ENCODE data around the gene P4HA3. TPM values are rescaled to one million over a fixed set of nuclear protein-coding genes. Genes with fewer than 3 reads are reported as not detected.
"Not testable (repeated sequence)": the region's sequence is repeated elsewhere in the genome, so short reads cannot be mapped to it uniquely, and the experiment has no call there.

P4HA3 gene
- 0.48 and 1.5 TPM in 2 replicates for total RNA-seq (2014; rRNA removed; shearing (Covaris generic))

DNA sequence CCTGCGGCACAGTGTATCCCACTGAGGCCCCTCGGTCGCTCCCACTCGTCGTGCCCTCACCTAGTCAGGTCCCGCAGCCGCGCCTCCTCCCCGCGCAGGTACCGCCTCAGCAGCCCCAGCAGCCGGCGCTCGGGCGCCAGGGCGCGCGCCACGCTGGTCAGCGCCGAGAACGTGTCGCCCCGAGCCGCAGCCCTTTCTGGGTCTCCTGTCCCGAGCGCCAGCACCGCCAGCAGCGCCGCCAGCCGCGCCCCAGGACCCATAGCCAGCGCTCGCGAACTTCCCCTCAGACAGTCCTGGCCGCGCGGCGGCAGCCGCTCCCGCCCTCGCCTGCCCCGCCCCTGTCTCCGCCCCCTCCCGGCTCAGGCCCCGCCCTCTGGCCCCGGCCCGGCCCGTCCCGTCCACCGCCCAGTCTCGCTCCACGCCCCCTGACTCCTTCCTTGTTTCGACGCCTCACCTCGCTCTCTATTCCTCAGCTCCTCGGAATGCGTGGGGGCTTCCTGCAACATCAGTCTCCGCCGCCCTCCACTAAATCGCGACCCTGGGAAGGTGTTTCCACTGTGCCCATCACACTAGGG, at the start of gene P4HA3:
TSS of gene P4HA3 (minus strand) at position 289 of the 575 bp plus-strand sequence. CDS start at position 260, 29 bp downstream.
- DNase-seq (ENCODE audit: low spot score), result no peak

DNA sequence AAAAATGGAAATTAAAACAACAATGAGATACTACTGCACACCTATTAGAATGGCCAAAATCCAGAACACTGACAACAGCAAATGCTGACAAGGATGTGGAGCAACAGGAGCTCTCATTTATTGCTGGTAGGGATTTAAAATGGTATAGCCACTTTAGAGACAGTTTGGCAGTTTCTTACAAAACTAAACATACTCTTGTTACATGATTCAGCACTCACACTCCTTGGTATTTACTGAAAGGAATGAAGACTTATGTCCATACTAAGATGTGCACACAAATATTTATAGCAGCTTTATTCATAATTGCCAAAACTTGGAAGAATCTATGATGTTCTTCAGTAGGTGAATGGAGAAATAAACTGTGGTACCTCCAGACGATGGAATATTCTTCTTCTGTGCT, 46.0 kb upstream of the P4HA3 start:
- DNase-seq (ENCODE audit: low spot score), result no peak

DNA sequence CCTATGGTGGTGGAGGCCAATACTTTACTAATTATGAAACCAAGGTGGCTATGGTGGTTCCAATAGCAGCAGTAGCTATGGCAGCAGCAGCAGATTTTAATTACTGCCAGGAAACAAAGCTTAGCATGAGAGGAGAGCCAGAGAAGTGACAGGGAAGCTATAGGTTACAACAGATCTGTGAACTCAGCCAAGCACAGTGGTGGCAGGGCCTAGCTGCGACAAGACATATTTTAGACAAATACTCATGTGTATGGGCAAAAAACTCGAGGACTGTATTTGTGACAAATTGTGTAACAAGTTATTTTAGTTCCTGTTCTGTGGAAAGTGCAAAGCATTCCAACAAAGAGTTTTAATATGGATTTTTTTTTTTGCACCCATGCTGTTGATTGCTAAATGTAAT, 44.2 kb upstream of the P4HA3 start:
- no peak for DNase-seq (ENCODE audit: low spot score)

DNA sequence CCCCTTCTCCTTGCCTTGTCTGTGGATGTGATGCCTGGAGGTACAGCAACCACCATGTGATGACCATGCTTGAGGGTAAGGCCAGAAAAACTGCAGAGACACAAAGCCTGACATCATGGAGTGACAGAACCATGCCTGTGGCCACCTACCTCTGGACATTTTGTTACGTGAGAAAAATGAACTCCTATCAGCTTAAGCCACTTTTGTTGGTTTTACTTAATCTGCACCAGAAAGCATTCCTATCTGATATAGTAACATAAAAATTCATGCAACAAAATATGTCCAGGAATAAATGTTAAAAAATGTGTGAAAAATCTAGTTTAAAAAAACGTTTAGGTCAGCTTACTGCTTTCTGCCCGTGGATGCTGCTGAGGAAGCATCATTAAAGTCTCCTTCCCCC, 42.6 kb upstream of the P4HA3 start:
- DNase-seq (ENCODE audit: low spot score), result no peak

DNA sequence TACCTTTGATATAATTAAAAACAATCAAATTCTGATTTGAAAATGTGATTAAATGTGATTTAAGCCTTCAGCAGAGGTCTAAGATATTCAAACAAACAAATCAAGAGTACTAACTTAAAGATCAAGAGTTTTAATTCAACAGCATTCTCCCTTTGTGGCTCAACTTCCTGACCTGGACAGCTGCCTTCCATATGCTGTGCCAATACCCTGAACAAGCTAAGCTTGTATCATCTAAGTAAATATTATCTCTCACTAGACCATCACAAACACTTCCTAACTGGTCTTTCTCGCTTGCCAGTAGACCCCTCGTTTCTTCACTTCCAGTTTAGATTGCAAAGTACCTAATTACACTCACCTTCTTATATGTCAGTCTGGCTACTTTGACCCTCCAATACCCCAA, 35.9 kb upstream of the P4HA3 start:
- no peak for DNase-seq (ENCODE audit: low spot score)

- DNase-seq (ENCODE audit: low spot score), result no peak
These were observed 34.0 kb upstream of the P4HA3 start for GRCh38 chr11:74345420-74345819.

- no peak for DNase-seq (ENCODE audit: low spot score)
These were observed 30.5 kb upstream of the P4HA3 start for GRCh38 chr11:74341921-74342320.

GRCh38 chr11:74339619-74340018, 28.2 kb upstream of the P4HA3 start:
- DNase-seq (ENCODE audit: low spot score), result no peak

DNA sequence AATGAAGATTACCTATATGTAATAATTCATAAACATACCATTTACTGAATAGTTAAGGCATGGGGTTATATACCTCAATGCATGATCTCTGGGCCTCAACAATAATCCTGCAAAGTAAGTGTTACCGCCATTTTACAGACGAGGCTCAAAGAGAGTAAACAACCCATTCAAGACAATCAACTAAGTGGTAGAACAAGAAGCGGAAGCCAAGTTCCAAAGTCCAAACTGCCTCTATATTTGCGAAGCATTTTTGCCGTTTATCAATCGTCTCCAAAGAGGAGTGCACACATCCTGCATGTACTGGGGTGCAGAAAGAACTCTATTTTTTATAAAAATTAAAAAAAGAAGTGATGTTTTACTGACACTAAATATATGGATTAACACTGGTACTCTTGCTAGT, 27.5 kb upstream of the P4HA3 start:
- no peak for DNase-seq (ENCODE audit: low spot score)

DNA sequence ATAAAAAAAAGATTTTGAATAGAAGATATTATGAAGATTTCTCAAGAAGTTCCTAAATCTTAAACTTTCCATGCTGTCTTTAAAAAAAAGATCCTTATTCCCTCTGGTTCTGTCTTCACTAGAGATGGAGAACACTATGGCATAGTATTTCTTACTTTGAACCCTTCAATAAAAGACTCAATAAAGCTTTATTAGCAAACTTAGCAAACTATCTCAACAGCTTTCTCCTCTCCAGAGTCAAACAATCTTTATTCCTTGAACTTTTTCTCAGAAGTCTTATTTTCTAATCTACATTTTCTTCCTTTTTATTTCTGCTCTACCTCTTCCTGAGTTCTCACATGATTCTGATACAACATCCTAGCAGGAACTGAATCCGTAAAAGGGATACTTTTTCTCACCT, 21.8 kb upstream of the P4HA3 start:
- no peak for DNase-seq (ENCODE audit: low spot score)

- no peak for DNase-seq (ENCODE audit: low spot score)
These were observed 20.9 kb upstream of the P4HA3 start for GRCh38 chr11:74332291-74332690.

DNA sequence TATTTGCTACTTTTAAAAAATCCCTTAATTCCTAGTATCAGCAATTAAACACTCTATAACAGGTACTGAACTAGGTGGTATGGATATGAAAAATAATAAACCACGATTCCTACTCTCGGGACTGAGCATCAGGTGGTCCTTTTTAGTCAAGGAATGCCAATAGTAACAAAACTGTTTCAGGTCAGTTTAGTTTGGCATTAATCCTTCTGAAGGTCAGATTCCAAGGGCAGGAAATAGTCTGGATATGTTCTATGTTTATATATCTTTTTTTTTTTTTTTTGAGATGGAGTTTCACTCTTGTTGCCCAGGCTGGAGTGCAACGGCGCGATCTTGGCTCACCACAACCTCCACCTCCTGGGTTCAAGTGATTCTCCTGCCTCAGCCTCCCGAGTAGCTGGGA, 19.6 kb upstream of the P4HA3 start:
- not testable (repeated sequence) for DNase-seq (ENCODE audit: low spot score)

- DNase-seq (ENCODE audit: low spot score), result peak; percentile 50
These were observed 18.8 kb upstream of the P4HA3 start for GRCh38 chr11:74330075-74330858.

- DNase-seq (ENCODE audit: low spot score), result no peak
These were observed 15.6 kb upstream of the P4HA3 start for GRCh38 chr11:74327076-74327475.

DNA sequence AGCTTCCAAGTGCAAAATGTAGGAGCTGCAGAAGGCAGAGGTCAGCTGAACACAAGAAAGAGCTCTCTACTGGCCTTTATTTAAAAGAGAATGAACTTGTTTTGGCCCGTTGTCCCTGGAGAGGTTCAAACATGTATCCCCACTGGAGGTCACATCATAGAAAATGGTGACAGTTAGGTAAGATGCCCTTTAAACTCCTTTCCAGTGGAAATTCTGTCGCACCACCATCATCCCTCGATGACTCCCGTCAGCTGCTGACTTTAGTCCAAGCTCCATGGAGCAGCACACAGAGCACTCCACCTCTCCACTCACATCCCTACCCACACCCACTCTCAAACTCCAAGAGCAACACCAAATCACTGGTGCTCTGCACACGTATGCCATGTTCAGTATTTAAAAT, 15.2 kb upstream of the P4HA3 start:
- DNase-seq (ENCODE audit: low spot score), result no peak

DNA sequence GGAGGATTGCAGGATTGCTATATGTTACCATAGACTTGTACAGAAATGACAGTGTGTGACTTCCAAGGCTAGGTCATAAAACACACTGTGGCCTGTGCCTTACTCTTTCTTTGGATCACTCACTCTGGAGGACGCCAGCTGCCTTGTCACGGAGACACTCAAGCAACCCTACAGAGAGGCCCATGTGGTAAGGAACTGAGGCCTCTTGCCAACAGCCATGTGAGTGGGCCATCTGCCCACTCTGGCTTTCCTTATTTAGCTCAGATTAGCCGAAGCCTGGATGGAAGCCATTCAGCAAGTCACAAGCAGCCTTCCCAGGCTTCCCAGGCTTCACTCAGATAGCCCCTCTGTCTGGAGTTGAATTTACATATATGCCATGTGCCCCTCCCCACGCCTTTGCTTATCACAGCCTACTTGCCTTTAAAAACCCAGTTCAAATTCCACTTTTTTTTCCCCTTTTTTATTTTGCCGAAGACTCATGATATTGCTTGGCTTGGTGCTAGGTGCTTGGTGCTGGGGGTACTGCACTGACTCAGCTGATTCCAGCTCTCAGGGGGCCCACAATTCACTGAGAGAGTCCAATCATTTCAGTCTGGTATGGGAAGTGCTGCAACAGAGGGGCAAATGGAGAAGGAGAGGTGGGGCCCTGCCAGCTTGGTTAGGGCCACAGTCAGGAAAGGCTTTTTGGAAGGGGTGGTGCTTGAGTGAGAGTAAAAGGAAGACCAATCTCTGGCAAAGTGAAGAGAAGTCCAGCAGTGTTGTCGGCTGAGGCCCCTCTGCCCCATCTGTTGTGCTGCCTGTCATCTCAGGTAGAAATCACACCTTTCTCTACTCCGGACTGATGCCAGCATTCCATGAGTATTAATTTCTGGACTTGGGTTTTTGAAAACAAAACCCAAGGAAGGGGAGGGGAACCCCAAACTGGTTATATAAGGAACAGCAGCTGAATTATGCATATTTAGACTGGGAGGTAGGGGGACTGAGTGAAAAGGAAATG, 14.5 kb upstream of the P4HA3 start:
- DNase-seq (ENCODE audit: low spot score), result peak; percentile 47

DNA sequence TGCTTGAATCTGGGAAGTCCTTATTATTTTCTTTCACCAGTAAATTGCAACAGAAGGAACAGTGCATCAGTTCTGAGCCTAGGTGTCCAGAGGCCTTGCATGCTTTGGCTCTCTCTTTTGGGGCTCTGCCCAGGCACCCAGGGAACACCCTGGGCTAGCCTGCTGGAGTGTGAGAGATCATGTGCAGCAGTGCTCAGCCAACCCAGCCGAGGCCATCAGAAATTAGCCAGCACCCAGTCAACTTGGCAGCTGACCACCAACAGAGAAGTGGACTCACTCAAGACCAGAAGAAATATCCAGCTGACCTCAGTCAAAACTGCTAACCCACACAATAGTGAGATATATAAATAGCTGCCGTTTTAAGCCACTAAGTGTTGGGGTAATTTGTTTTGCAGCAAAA, 11.2 kb upstream of the P4HA3 start:
- no peak for DNase-seq (ENCODE audit: low spot score)

DNA sequence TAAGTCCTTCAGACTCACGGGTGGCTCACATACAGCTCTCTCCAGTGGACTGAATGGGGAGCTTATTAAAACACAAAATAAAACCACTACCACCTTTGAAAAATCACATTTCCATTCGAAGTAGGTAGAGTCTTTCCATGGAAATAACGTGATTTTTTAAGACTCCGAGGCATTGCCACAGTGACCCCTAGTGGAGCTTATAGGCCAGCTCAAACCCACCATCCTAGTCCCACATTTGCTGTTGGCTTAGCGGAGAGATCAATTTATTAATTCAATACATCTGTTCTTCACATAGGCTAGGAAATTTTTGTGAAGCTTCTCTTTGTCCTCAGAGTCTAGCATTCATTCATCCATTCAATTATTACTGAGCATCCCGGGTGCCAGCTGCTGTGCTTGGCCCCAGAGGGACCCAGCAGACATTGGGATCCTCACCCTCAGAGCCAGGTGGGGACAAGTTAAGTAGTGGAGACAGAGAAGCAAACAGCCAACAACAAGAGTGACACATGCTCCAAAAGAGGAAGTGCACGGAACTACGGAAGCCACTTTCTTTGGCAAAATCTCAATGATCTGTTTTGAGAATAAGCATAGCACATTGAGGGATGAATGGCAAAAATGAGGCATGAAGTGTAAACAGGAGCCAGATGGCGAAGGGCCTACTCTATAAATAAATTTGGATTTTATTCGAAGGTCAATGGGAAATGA, 10.2 kb upstream of the P4HA3 start:
- DNase-seq (ENCODE audit: low spot score), result no peak

- no peak for DNase-seq (ENCODE audit: low spot score)
These were observed 9.1 kb upstream of the P4HA3 start for GRCh38 chr11:74320538-74320937.

- peak; percentile 95 for DNase-seq (ENCODE audit: low spot score)
These were observed 7.8 kb upstream of the P4HA3 start for GRCh38 chr11:74319139-74319816.
